ENCODE data around the gene ZSCAN12.
A peak's percentile ranks its signal among the peaks of the same experiment; 100 is the strongest.

ZSCAN12 gene

GRCh38 chr6:28357036-28357435 is 42.5 kb downstream of the ZSCAN12 start:
- H3K4me3 ChIP-seq (ENCODE audit: low read depth, low read length) = no peak overlapping the region
- TF ChIP-seq CTCF (IDR thresholded peaks at IDR 0.05; ENCODE audit: low read depth, low read length) = no peak

DNA sequence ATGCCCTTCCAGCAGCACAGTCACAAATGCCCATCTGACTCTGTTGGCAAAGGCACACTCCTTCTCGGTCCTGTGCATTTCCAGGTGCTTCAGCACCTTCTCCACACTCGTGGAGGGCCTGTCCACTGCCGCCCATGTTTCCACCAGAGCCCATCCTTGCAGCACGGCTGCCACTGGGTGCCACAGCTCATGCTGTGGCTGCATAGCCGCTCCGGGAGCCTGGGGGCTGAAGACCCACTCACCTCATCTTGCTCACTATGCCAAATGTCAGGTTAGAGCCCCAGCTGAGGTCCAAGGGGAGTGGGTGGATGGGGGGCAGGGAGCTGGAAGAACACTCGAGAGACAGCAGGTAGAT is 42.9 kb downstream of the ZSCAN12 start:
- TF ChIP-seq CTCF (IDR thresholded peaks at IDR 0.05; ENCODE audit: low read depth, low read length) = no peak
- peak overlapping the region; percentile 69; the same call in 1 of the 2 replicates for H3K4me3 ChIP-seq (ENCODE audit: low read depth, low read length)

- TF ChIP-seq CTCF (IDR thresholded peaks at IDR 0.05; ENCODE audit: low read depth, low read length) = peak; percentile 58
- H3K4me3 ChIP-seq (ENCODE audit: low read depth, low read length) = peak overlapping the region; percentile 69
Measured at GRCh38 chr6:28355743-28356665, 43.5 kb downstream of the ZSCAN12 start.

DNA sequence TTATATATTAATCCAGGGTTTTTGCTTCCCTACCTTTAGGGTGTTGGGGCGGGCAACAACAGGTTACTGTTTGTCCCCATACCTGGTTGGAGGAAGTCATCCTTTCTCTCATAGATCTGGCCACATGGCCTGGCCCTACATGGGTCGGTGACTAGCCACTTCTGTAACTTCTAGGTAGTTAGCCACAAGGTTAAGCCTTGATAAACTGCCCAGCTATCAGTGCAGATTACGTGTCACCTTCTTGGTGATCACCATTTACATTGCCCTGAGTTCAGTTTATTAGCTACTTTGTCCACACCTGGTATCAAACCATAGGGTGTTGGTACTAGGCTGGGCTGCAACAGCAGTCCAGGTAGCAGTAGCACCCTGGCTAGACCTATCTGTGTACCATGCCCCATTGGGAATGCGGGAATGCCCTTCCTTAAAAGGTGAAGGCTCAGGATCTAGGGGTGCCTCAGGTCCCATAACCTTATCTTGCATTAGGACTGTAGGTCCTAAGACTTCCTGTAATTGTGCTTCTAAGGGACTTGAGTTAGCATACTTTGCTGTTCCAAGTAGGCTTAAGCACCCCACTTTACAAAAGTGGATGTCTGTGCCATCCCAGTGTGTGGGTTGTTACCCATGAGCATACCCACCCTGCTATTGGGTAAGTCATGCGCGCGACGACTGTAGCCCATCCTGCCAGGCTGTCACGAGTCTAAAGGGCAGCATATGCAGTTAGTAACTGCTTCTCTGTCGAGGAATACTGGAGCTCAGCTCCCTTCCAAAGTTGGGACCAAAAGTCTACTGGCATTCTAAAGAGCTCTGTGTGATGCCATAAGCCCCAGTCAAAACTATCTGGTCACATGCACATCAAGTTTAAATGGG is 44.6 kb downstream of the ZSCAN12 start:
- no peak for TF ChIP-seq CTCF (IDR thresholded peaks at IDR 0.05; ENCODE audit: low read depth, low read length)

GRCh38 chr6:28353981-28354676 is 45.4 kb downstream of the ZSCAN12 start:
- no peak overlapping the region for H3K4me3 ChIP-seq (ENCODE audit: low read depth, low read length)

More for the DNA sequence above, 44.6 kb downstream of the ZSCAN12 start:
- peak overlapping the region; percentile 69 for H3K4me3 ChIP-seq (ENCODE audit: low read depth, low read length)

GRCh38 chr6:28353356-28353755 is 46.2 kb downstream of the ZSCAN12 start:
- no peak overlapping the region for H3K4me3 ChIP-seq (ENCODE audit: low read depth, low read length)
- no peak for TF ChIP-seq CTCF (IDR thresholded peaks at IDR 0.05; ENCODE audit: low read depth, low read length)

More at GRCh38 chr6:28353981-28354676, 45.4 kb downstream of the ZSCAN12 start:
- no peak for TF ChIP-seq CTCF (IDR thresholded peaks at IDR 0.05; ENCODE audit: low read depth, low read length)

Measured in WI38 (cell line).